ENCODE data around the gene ITGB8.

GRCh38 chr7:20348125-20348807 is 17.6 kb downstream of the ITGB8 start:
- no peak for TF ChIP-seq EZH2phosphoT487 (IDR thresholded peaks at IDR 0.05; ENCODE audit: borderline replicate concordance, low read length)
- TF ChIP-seq EZH2 (IDR thresholded peaks at IDR 0.05; ENCODE audit: low read length, unreplicated experiment), result no peak
